GM12891 (cell line): ENCODE measurements around the gene ACVR1.

Experiments used
- DNase-seq: peaks from one replicate; pipeline ENCODE4 v3.0.0; 2011; ENCODE audit warnings: low spot score; ENCODE audit not compliant: insufficient read length
- FAIRE-seq: peaks from 2 replicates; lab custom pipeline; 2011; peaks lifted over from hg19 to GRCh38; lab: Jason Lieb, UNC
- PAX5 ChIP-seq: IDR thresholded peaks from 2 replicates; pipeline ENCODE4 v1.6.1; 2011; ENCODE audit warnings: low read length, moderate library complexity, mild to moderate bottlenecking; ENCODE audit not compliant: insufficient read depth, severe bottlenecking
- POLR2A ChIP-seq: IDR thresholded peaks from 2 replicates; pipeline ENCODE4 v1.6.1; 2011; ENCODE audit warnings: low read depth, low read length, control low read depth
- POLR2AphosphoS5 ChIP-seq: IDR thresholded peaks from 2 replicates; pipeline ENCODE4 v1.6.1; 2011; ENCODE audit warnings: low read depth, low read length, control low read depth
- POU2F2 ChIP-seq: IDR thresholded peaks from 2 replicates; pipeline ENCODE4 v1.6.1; 2011; ENCODE audit warnings: low read depth, mild to moderate bottlenecking, control low read depth, low read length, moderate library complexity
- SPI1 ChIP-seq: IDR thresholded peaks from 2 replicates; pipeline ENCODE4 v1.6.1; 2011; ENCODE audit warnings: low read depth, low read length, control low read depth
- TAF1 ChIP-seq: IDR thresholded peaks from 2 replicates; pipeline ENCODE4 v1.6.1; 2011; ENCODE audit warnings: low read depth, low read length, control low read depth

The ACVR1 gene

GRCh38 chr2:157806426-157807077 is 69.6 kb downstream of the ACVR1 start:
- DNase-seq (no peak), FAIRE-seq (no peak)

GRCh38 chr2:157805519-157805918 is 70.6 kb downstream of the ACVR1 start:
- TF ChIP-seq PAX5: no peak
- no peak for TF ChIP-seq SPI1
- TF ChIP-seq POU2F2: no peak
- TF ChIP-seq POLR2A: no peak
- no peak for TF ChIP-seq TAF1
- no peak for TF ChIP-seq POLR2AphosphoS5
- no peak for DNase-seq
- FAIRE-seq: no peak

More at GRCh38 chr2:157806426-157807077, 69.6 kb downstream of the ACVR1 start:
- TF ChIP-seq POLR2AphosphoS5 (no peak), SPI1 (no peak), PAX5 (no peak), POU2F2 (no peak)

GRCh38 chr2:157804355-157804754 is 71.8 kb downstream of the ACVR1 start:
- no peak for TF ChIP-seq POU2F2
- no peak for TF ChIP-seq TAF1
- TF ChIP-seq POLR2AphosphoS5: no peak
- TF ChIP-seq POLR2A: no peak
- no peak for TF ChIP-seq SPI1
- TF ChIP-seq PAX5: no peak
- FAIRE-seq (no peak), DNase-seq (no peak)

GRCh38 chr2:157803952-157804351 is 72.2 kb downstream of the ACVR1 start:
- DNase-seq (no peak), FAIRE-seq (no peak)
- TF ChIP-seq POU2F2 (no peak), TAF1 (no peak), POLR2AphosphoS5 (no peak), PAX5 (no peak), SPI1 (no peak), POLR2A (no peak)

GRCh38 chr2:157803476-157803875 is 72.7 kb downstream of the ACVR1 start:
- no peak for DNase-seq
- FAIRE-seq: no peak
- TF ChIP-seq SPI1 (no peak), PAX5 (no peak), POU2F2 (no peak), POLR2AphosphoS5 (no peak), TAF1 (no peak), POLR2A (no peak)

GRCh38 chr2:157800838-157801495 is 75.2 kb downstream of the ACVR1 start:
- no peak for TF ChIP-seq POLR2A
- TF ChIP-seq SPI1: no peak
- no peak for TF ChIP-seq TAF1
- no peak for TF ChIP-seq POU2F2
- TF ChIP-seq PAX5: no peak
- no peak for TF ChIP-seq POLR2AphosphoS5
- no peak for DNase-seq
- no peak for FAIRE-seq

- no peak for TF ChIP-seq POLR2A
- TF ChIP-seq POU2F2: no peak
- no peak for TF ChIP-seq PAX5
- TF ChIP-seq SPI1: no peak
- no peak for TF ChIP-seq POLR2AphosphoS5
- TF ChIP-seq TAF1: no peak
- FAIRE-seq (no peak), DNase-seq (no peak)
Measured at GRCh38 chr2:157793053-157793612, 83.0 kb downstream of the ACVR1 start.

- DNase-seq (no peak), FAIRE-seq (no peak)
- no peak for TF ChIP-seq PAX5
- TF ChIP-seq POLR2AphosphoS5: no peak
- no peak for TF ChIP-seq TAF1
- no peak for TF ChIP-seq POU2F2
- no peak for TF ChIP-seq SPI1
- no peak for TF ChIP-seq POLR2A
Measured at GRCh38 chr2:157792335-157793052, 83.6 kb downstream of the ACVR1 start.

- FAIRE-seq: no peak
- TF ChIP-seq POLR2AphosphoS5: no peak
- no peak for TF ChIP-seq POU2F2
- TF ChIP-seq POLR2A: no peak
- DNase-seq: no peak
Measured at GRCh38 chr2:157790780-157791179, 85.3 kb downstream of the ACVR1 start.
